Stimulated activated CD4-positive, alpha-beta T cell treated with anti-CD3 and anti-CD28 coated beads, Interleukin-1b, Interleukin-23, amount 100 ng/mL, for 48 hours (primary cell): ENCODE results near the gene KCNK18.

ENCODE experiments used
- DNase-seq: peaks from one replicate; pipeline ENCODE4 v3.0.0-alpha.2; 2020

The KCNK18 gene

GRCh38 chr10:117197189-117197588, at the start of gene KCNK18:
KCNK18 (plus strand) TSS chr10:117197489; CDS start chr10:117197489, 0 bp downstream.
- no peak for DNase-seq

- DNase-seq: no peak
These were observed 49.0 kb upstream of the KCNK18 start for GRCh38 chr10:117148284-117148683.

GRCh38 chr10:117152668-117153067, 44.6 kb upstream of the KCNK18 start:
- DNase-seq: no peak

GRCh38 chr10:117158297-117158696, 39.0 kb upstream of the KCNK18 start:
- DNase-seq: no peak

- DNase-seq: no peak
These were observed 37.9 kb upstream of the KCNK18 start for GRCh38 chr10:117159390-117159789.

- DNase-seq: no peak
These were observed 36.7 kb upstream of the KCNK18 start for GRCh38 chr10:117160567-117160966.

- no peak for DNase-seq
These were observed 35.8 kb upstream of the KCNK18 start for GRCh38 chr10:117161386-117162033.

GRCh38 chr10:117162093-117163060, 34.9 kb upstream of the KCNK18 start:
- no peak for DNase-seq

GRCh38 chr10:117163061-117163953, 34.0 kb upstream of the KCNK18 start:
- no peak for DNase-seq

GRCh38 chr10:117163954-117164548, 33.2 kb upstream of the KCNK18 start:
- DNase-seq: no peak

- DNase-seq: no peak
These were observed 32.4 kb upstream of the KCNK18 start for GRCh38 chr10:117164592-117165537.

- peak; percentile 33 for DNase-seq
These were observed 31.5 kb upstream of the KCNK18 start for GRCh38 chr10:117165538-117166417.

- DNase-seq: no peak
These were observed 30.6 kb upstream of the KCNK18 start for GRCh38 chr10:117166418-117167345.

- DNase-seq: no peak
These were observed 29.9 kb upstream of the KCNK18 start for GRCh38 chr10:117167346-117167788.

- DNase-seq: peak; percentile 68
These were observed 29.3 kb upstream of the KCNK18 start for GRCh38 chr10:117167789-117168674.

- no peak for DNase-seq
These were observed 28.6 kb upstream of the KCNK18 start for GRCh38 chr10:117168729-117169128.

GRCh38 chr10:117169480-117169879, 27.8 kb upstream of the KCNK18 start:
- no peak for DNase-seq

GRCh38 chr10:117170244-117170643, 27.0 kb upstream of the KCNK18 start:
- no peak for DNase-seq
